HG03064 (cell line): ENCODE measurements around the gene TMEM239.
"Not testable (repeated sequence)": the region's sequence is repeated elsewhere in the genome, so short reads cannot be mapped to it uniquely, and the experiment has no call there.

ENCODE experiments used
- ATAC-seq: cut with Tn5 transposase; IDR thresholded peaks from one replicate; pipeline ENCODE4 v1.9.1; 2021; ENCODE audit warnings: low read depth; ENCODE audit not compliant: unreplicated experiment

Gene TMEM239

GRCh38 chr20:2820084-2820895, 4.1 kb downstream of the TMEM239 start:
- ATAC-seq: no peak

GRCh38 chr20:2820896-2821869, 5.0 kb downstream of the TMEM239 start:
- no peak for ATAC-seq

- ATAC-seq: no peak
Measured at GRCh38 chr20:2822073-2822472, 5.9 kb downstream of the TMEM239 start.

GRCh38 chr20:2825761-2826160, 9.6 kb downstream of the TMEM239 start:
- no peak for ATAC-seq

- ATAC-seq: no peak
Measured at GRCh38 chr20:2826655-2827054, 10.5 kb downstream of the TMEM239 start.

- no peak for ATAC-seq
Measured at GRCh38 chr20:2829376-2829775, 13.2 kb downstream of the TMEM239 start.

- not testable (repeated sequence) for ATAC-seq
Measured at GRCh38 chr20:2831206-2831605, 15.0 kb downstream of the TMEM239 start.

- ATAC-seq: no peak
Measured at GRCh38 chr20:2833761-2834160, 17.6 kb downstream of the TMEM239 start.

- ATAC-seq: no peak
Measured at GRCh38 chr20:2834401-2835110, 18.4 kb downstream of the TMEM239 start.

GRCh38 chr20:2835331-2835796, 19.2 kb downstream of the TMEM239 start:
- ATAC-seq: no peak

GRCh38 chr20:2836035-2836434, 19.9 kb downstream of the TMEM239 start:
- no peak for ATAC-seq

GRCh38 chr20:2837221-2837960, 21.2 kb downstream of the TMEM239 start:
- ATAC-seq: no peak

GRCh38 chr20:2838170-2838797, 22.1 kb downstream of the TMEM239 start:
- ATAC-seq: no peak

GRCh38 chr20:2838847-2839671, 22.9 kb downstream of the TMEM239 start:
- ATAC-seq: no peak

- no peak for ATAC-seq
Measured at GRCh38 chr20:2839732-2840137, 23.6 kb downstream of the TMEM239 start.

- peak; percentile 89 for ATAC-seq
Measured at GRCh38 chr20:2840138-2840966, 24.2 kb downstream of the TMEM239 start, which contains the start of the genes PCED1A and VPS16. TSS of gene PCED1A (minus strand) at chr20:2840655. CDS start at chr20:2839912, 743 bp downstream. TSS of gene VPS16 (plus strand) at chr20:2840745. CDS start at chr20:2840775, 30 bp downstream.

- ATAC-seq: peak; percentile 44
Measured at GRCh38 chr20:2840967-2841531, 24.9 kb downstream of the TMEM239 start.
